Mammary epithelial cell (primary cell): Measurements from ENCODE around the gene RNF41.

Experiments
- EZH2 ChIP-seq: IDR thresholded peaks from 2 replicates; pipeline ENCODE4 v1.6.1; 2012; ENCODE audit warnings: low read length, inconsistent platforms, borderline replicate concordance
- TF ChIP-seq, protein P1 (sequence below), 2 donors: IDR thresholded peaks in 1 of 2; conservative IDR thresholded peaks in 1 of 2; 2 replicates each; pipeline ENCODE4 v1.5.1; 2011 to 2012; ENCODE audit warnings: inconsistent platforms in 2 of 2, low read length in 2 of 2, mild to moderate bottlenecking in 2 of 2, control low read depth in 1 of 2, low read depth in 1 of 2; ENCODE audit not compliant: insufficient read depth in 1 of 2; ENCODE audit errors: extremely low read depth in 1 of 2

DNA sequence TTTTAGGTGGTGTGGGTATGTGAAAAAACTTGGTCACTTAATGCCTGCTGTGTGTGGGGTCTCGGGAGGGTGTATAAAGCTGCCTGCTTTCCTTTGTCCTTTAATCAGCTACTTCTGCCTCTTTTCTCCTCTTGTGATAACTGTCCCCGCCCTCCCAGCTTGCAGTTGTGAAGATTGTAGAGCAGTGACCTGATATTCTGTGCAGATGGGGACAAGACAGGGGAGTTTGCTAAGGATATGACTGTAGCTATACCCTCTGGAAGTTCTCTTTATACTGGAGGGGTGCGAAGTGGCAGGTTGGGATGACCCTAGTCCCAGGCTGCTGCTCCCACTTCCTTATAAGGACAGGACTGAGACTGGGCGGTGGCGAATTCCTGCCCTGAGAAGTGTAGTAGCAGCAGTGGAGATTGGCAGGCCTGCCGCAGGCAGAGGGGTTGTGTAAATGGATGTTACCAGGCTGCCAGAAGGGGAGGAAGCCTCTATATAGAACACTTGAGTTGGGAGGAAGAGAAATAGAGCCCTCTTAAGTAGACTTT, 62.7 kb downstream of the RNF41 start:
- TF ChIP-seq, protein P1, sequence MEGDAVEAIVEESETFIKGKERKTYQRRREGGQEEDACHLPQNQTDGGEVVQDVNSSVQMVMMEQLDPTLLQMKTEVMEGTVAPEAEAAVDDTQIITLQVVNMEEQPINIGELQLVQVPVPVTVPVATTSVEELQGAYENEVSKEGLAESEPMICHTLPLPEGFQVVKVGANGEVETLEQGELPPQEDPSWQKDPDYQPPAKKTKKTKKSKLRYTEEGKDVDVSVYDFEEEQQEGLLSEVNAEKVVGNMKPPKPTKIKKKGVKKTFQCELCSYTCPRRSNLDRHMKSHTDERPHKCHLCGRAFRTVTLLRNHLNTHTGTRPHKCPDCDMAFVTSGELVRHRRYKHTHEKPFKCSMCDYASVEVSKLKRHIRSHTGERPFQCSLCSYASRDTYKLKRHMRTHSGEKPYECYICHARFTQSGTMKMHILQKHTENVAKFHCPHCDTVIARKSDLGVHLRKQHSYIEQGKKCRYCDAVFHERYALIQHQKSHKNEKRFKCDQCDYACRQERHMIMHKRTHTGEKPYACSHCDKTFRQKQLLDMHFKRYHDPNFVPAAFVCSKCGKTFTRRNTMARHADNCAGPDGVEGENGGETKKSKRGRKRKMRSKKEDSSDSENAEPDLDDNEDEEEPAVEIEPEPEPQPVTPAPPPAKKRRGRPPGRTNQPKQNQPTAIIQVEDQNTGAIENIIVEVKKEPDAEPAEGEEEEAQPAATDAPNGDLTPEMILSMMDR (conservative IDR thresholded peaks at IDR 0.05 in 1 of 2, IDR thresholded peaks at IDR 0.05 in 1 of 2; ENCODE audit: extremely low read depth in 1 of 2, insufficient read depth in 1 of 2, low read depth in 1 of 2, low read length in 2 of 2): no peak
- no peak for TF ChIP-seq EZH2
